Keratinocyte (primary cell): ENCODE data around the gene SLC39A11. TPM values are rescaled to one million over a fixed set of nuclear protein-coding genes. Genes with fewer than 3 reads are reported as not detected.

Source experiments
- DNase-seq: peaks from one replicate; pipeline ENCODE4 v3.0.0-alpha.2; 2011; ENCODE audit warnings: low read depth, missing footprints, low spot score
- FAIRE-seq: peaks from 2 replicates; lab custom pipeline; 2011; peaks lifted over from hg19 to GRCh38; lab: Jason Lieb, UNC
- H2AFZ ChIP-seq: 2 replicates; pipeline ENCODE4 v1.6.0; 2012; ENCODE audit warnings: low read length, control low read depth, inconsistent platforms; ENCODE audit not compliant: control insufficient read depth
- H3K27ac ChIP-seq: 2 replicates; pipeline ENCODE4 v1.5.1; 2011; ENCODE audit warnings: low read length; ENCODE audit not compliant: control insufficient read depth, insufficient read depth
- H3K27me3 ChIP-seq: 3 replicates; pipeline ENCODE4 v1.6.0; 2011; ENCODE audit warnings: low read length; ENCODE audit not compliant: control insufficient read depth, insufficient read depth; ENCODE audit errors: extremely low read depth
- H3K36me3 ChIP-seq, 2 experiments: 2 replicates in 1 of 2; 3 replicates in 1 of 2; pipeline ENCODE4 v1.5.1; 2011; ENCODE audit warnings: low read length in 2 of 2, mild to moderate bottlenecking in 1 of 2; ENCODE audit not compliant: control insufficient read depth in 2 of 2, insufficient read depth in 2 of 2; ENCODE audit errors: extremely low read depth in 1 of 2
- H3K4me1 ChIP-seq: 3 replicates; pipeline ENCODE4 v1.5.1; 2011; ENCODE audit warnings: low read length; ENCODE audit not compliant: control insufficient read depth, insufficient read depth; ENCODE audit errors: extremely low read depth
- H3K4me2 ChIP-seq: 3 replicates; pipeline ENCODE4 v1.6.0; 2011; ENCODE audit warnings: low read depth, low read length; ENCODE audit not compliant: control insufficient read depth, insufficient read depth; ENCODE audit errors: extremely low read depth
- H3K4me3 ChIP-seq, 3 experiments: fragments of 200-600 bp in 1 of 3; sonication (generic) in 1 of 3; 2 replicates in 2 of 3; 3 replicates in 1 of 3; pipeline ENCODE4 v1.5.1; 2011 to 2016; ENCODE audit warnings: low read length in 3 of 3, mild to moderate bottlenecking in 3 of 3, control low read depth in 2 of 3, inconsistent platforms in 1 of 3, low read depth in 1 of 3, mixed read lengths in 1 of 3, mixed run types in 1 of 3, moderate library complexity in 1 of 3; ENCODE audit not compliant: control insufficient read depth in 2 of 3, insufficient read depth in 2 of 3; ENCODE audit errors: extremely low read depth in 1 of 3
- H3K79me2 ChIP-seq: 2 replicates; pipeline ENCODE4 v1.6.0; 2012; ENCODE audit warnings: low read length; ENCODE audit not compliant: control insufficient read depth, insufficient read depth
- H3K9ac ChIP-seq: 3 replicates; pipeline ENCODE4 v1.6.0; 2011; ENCODE audit warnings: low read length; ENCODE audit not compliant: control insufficient read depth, insufficient read depth; ENCODE audit errors: extremely low read depth
- H3K9me1 ChIP-seq: 3 replicates; pipeline ENCODE4 v1.6.0; 2011; ENCODE audit warnings: low read length; ENCODE audit not compliant: control insufficient read depth, insufficient read depth; ENCODE audit errors: extremely low read depth
- H3K9me3 ChIP-seq: 2 replicates; pipeline ENCODE4 v1.5.1; 2012; ENCODE audit warnings: low read depth, low read length; ENCODE audit not compliant: control insufficient read depth
- H4K20me1 ChIP-seq: 3 replicates; pipeline ENCODE4 v1.6.0; 2011; ENCODE audit warnings: low read length; ENCODE audit not compliant: control insufficient read depth, insufficient read depth; ENCODE audit errors: extremely low read depth
- CTCF ChIP-seq, 3 experiments: IDR thresholded peaks in 1 of 3; conservative IDR thresholded peaks in 1 of 3; optimal IDR thresholded peaks in 1 of 3; 2 replicates in 2 of 3; 3 replicates in 1 of 3; pipeline versions ENCODE3 to v1.5.1; 2011; ENCODE audit warnings: low read length in 3 of 3, mild to moderate bottlenecking in 3 of 3, moderate library complexity in 2 of 3, control low read depth in 1 of 3, inconsistent platforms in 1 of 3; ENCODE audit not compliant: insufficient read depth in 2 of 3; ENCODE audit errors: extremely low read depth in 1 of 3
- EZH2 ChIP-seq: IDR thresholded peaks from one replicate; pipeline ENCODE4 v1.6.1; 2012; ENCODE audit warnings: inconsistent platforms, mild to moderate bottlenecking, low read length, moderate library complexity
- dilution Hi-C: fragments of 300-500 bp; cut with MboI; formaldehyde crosslinking; loops from one replicate; pipeline ENCODE4 v1.7.0; 2020; ENCODE audit warnings: low sequenced_read_pairs; ENCODE audit not compliant: extremely low pct_ligation_motif_present
- polyA plus RNA-seq, 5 experiments: library from polyadenylated mRNA; depleted of rRNA in 3 of 5; stranded (reverse) in 3 of 5; stranded (forward) in 1 of 5; unstranded in 1 of 5; fragments of >200 nt; gene quantifications; 1 replicate in 1 of 5; 2 replicates in 3 of 5; 3 replicates in 1 of 5; pipeline versions ENCODE4 v1.2.1 to v1.2.3, GENCODE V29; 2011 to 2012; ENCODE audit warnings: missing spikeins in 2 of 5, low read depth in 1 of 5, low replicate concordance in 1 of 5

SLC39A11 gene
- polyA plus RNA-seq, 1 donor (not counting 4 experiments of a cell fraction or from before 2014, with no cell fraction given), result 11.5 TPM

- no peak overlapping the region for H3K4me2 ChIP-seq
- H3K79me2 ChIP-seq, result no peaks in the 10 kb centered on the region
- no peak overlapping the region for H3K9ac ChIP-seq
- no peaks in the 10 kb centered on the region for H3K27me3 ChIP-seq
- no peak overlapping the region for H3K4me3 ChIP-seq
- FAIRE-seq (no peak), DNase-seq (no peak)
- H3K27ac ChIP-seq, result no peak overlapping the region
- H2AFZ ChIP-seq, result no peak overlapping the region
- no peak for TF ChIP-seq CTCF (optimal IDR thresholded peaks at IDR 0.05 in 1 of 3, IDR thresholded peaks at IDR 0.05 in 1 of 3, conservative IDR thresholded peaks at IDR 0.05 in 1 of 3; ENCODE audit: extremely low read depth in 1 of 3, insufficient read depth in 2 of 3, low read length in 3 of 3)
- no peak for TF ChIP-seq EZH2
- H3K4me1 ChIP-seq, result no peaks in the 10 kb centered on the region
- dilution Hi-C loops, result no loop called here
- H3K36me3 ChIP-seq, result no peaks in the 10 kb centered on the region
- no peaks in the 10 kb centered on the region for H4K20me1 ChIP-seq
- H3K9me1 ChIP-seq, result no peaks in the 10 kb centered on the region
- H3K9me3 ChIP-seq, result no peaks in the 10 kb centered on the region
These were observed 200.9 kb downstream of the SLC39A11 start for GRCh38 chr17:72891627-72892026.

GRCh38 chr17:72890711-72891110, 201.8 kb downstream of the SLC39A11 start:
- H3K36me3 ChIP-seq, result no peaks in the 10 kb centered on the region
- FAIRE-seq (no peak), DNase-seq (no peak)
- H3K4me3 ChIP-seq, result no peak overlapping the region
- no peak overlapping the region for H3K9ac ChIP-seq
- H3K4me2 ChIP-seq, result no peak overlapping the region
- H3K9me1 ChIP-seq, result no peaks in the 10 kb centered on the region
- H4K20me1 ChIP-seq, result no peaks in the 10 kb centered on the region
- H3K4me1 ChIP-seq, result no peaks in the 10 kb centered on the region
- H3K79me2 ChIP-seq, result no peaks in the 10 kb centered on the region
- H3K27me3 ChIP-seq, result no peaks in the 10 kb centered on the region
- no peak overlapping the region for H2AFZ ChIP-seq
- H3K9me3 ChIP-seq, result no peaks in the 10 kb centered on the region
- H3K27ac ChIP-seq, result no peak overlapping the region
- dilution Hi-C loops, result no loop called here
- TF ChIP-seq EZH2 (no peak), CTCF (optimal IDR thresholded peaks at IDR 0.05 in 1 of 3, IDR thresholded peaks at IDR 0.05 in 1 of 3, conservative IDR thresholded peaks at IDR 0.05 in 1 of 3; ENCODE audit: extremely low read depth in 1 of 3, insufficient read depth in 2 of 3, low read length in 3 of 3) (no peak)
